Activated naive CD8-positive, alpha-beta T cell treated with anti-CD3 and anti-CD28 coated beads, Interleukin-2, amount 50 U/mL, for 24 hours (primary cell): ENCODE results near the gene CYB561D1.
"Not testable (repeated sequence)": the region's sequence is repeated elsewhere in the genome, so short reads cannot be mapped to it uniquely, and the experiment has no call there.

Experiments used
- ATAC-seq: fragments of 150-1000 bp; cut with Tn5 transposase; one replicate; pipeline ENCODE4 v1.10.0; 2021
- DNase-seq: peaks from one replicate; pipeline ENCODE4 v3.0.0; 2021
- H3K27ac Mint-ChIP-seq: one replicate; pipeline ENCODE4 v1.8.0; 2021; ENCODE audit warnings: mild to moderate bottlenecking, mixed read lengths
- H3K27me3 Mint-ChIP-seq: one replicate; pipeline ENCODE4 v1.8.0; 2021; ENCODE audit warnings: mixed read lengths
- H3K36me3 Mint-ChIP-seq: one replicate; pipeline ENCODE4 v1.8.0; 2021; ENCODE audit warnings: low read depth, mixed read lengths
- H3K4me1 Mint-ChIP-seq: one replicate; pipeline ENCODE4 v1.8.0; 2021; ENCODE audit warnings: mixed read lengths
- H3K4me3 Mint-ChIP-seq: one replicate; pipeline ENCODE4 v1.8.0; 2021; ENCODE audit warnings: mild to moderate bottlenecking, moderate library complexity, mixed read lengths
- H3K9me3 Mint-ChIP-seq: one replicate; pipeline ENCODE4 v1.8.0; 2021; ENCODE audit warnings: mixed read lengths

Gene CYB561D1

GRCh38 chr1:109493805-109494539, at the start of gene CYB561D1:
CYB561D1 (plus strand) TSS chr1:109494094; CDS start chr1:109494140, 46 bp downstream.
- Mint-ChIP-seq H3K4me3 (peak within 1 kb of the TSS; percentile 95), H3K9me3 (no peaks in the 10 kb centered on the region), H3K27ac (peak within 1 kb of the TSS; percentile 85), H3K4me1 (peaks cover 42% of the 10 kb centered on the region), H3K36me3 (peaks cover 7% of the 10 kb centered on the region), H3K27me3 (no peaks in the 10 kb centered on the region)
- peak; percentile 94 for DNase-seq
- peak; percentile 83 for ATAC-seq

GRCh38 chr1:109444346-109444745, 49.5 kb upstream of the CYB561D1 start:
- ATAC-seq (no peak), DNase-seq (no peak)
- Mint-ChIP-seq H3K9me3 (no peaks in the 10 kb centered on the region), H3K4me1 (no peaks in the 10 kb centered on the region), H3K36me3 (no peaks in the 10 kb centered on the region), H3K27me3 (peaks cover 27% of the 10 kb centered on the region), H3K4me3 (no peak overlapping the region), H3K27ac (no peak overlapping the region)

GRCh38 chr1:109445949-109446695, 47.8 kb upstream of the CYB561D1 start:
- not testable (repeated sequence) for DNase-seq, ATAC-seq, H3K4me3 Mint-ChIP-seq, H3K4me1 Mint-ChIP-seq, H3K36me3 Mint-ChIP-seq, H3K27ac Mint-ChIP-seq, H3K9me3 Mint-ChIP-seq
- H3K27me3 Mint-ChIP-seq, result peaks cover 37% of the 10 kb centered on the region

GRCh38 chr1:109447524-109447923, 46.4 kb upstream of the CYB561D1 start:
- no peaks in the 10 kb centered on the region for H3K9me3 Mint-ChIP-seq
- peaks cover 40% of the 10 kb centered on the region for H3K27me3 Mint-ChIP-seq
- DNase-seq (no peak), ATAC-seq (no peak)
- H3K27ac Mint-ChIP-seq, result no peak overlapping the region
- H3K4me3 Mint-ChIP-seq, result no peak overlapping the region
- H3K36me3 Mint-ChIP-seq, result no peaks in the 10 kb centered on the region
- no peaks in the 10 kb centered on the region for H3K4me1 Mint-ChIP-seq

- no peaks in the 10 kb centered on the region for H3K4me1 Mint-ChIP-seq
- H3K27me3 Mint-ChIP-seq, result peaks cover 36% of the 10 kb centered on the region
- peaks cover 10% of the 10 kb centered on the region for H3K36me3 Mint-ChIP-seq
- ATAC-seq, result no peak
- no peak overlapping the region for H3K4me3 Mint-ChIP-seq
- H3K27ac Mint-ChIP-seq, result no peak overlapping the region
- H3K9me3 Mint-ChIP-seq, result peaks cover 24% of the 10 kb centered on the region
- DNase-seq, result no peak
These were observed 39.3 kb upstream of the CYB561D1 start for GRCh38 chr1:109454497-109455133.

- H3K27ac Mint-ChIP-seq, result no peak overlapping the region
- ATAC-seq, result no peak
- no peak overlapping the region for H3K4me3 Mint-ChIP-seq
- peaks cover 24% of the 10 kb centered on the region for H3K9me3 Mint-ChIP-seq
- peaks cover 45% of the 10 kb centered on the region for H3K27me3 Mint-ChIP-seq
- no peak for DNase-seq
- H3K36me3 Mint-ChIP-seq, result peaks cover 10% of the 10 kb centered on the region
- H3K4me1 Mint-ChIP-seq, result no peaks in the 10 kb centered on the region
These were observed 36.1 kb upstream of the CYB561D1 start for GRCh38 chr1:109457819-109458218.

- H3K27me3 Mint-ChIP-seq, result peaks cover 83% of the 10 kb centered on the region
- H3K9me3 Mint-ChIP-seq, result no peaks in the 10 kb centered on the region
- ATAC-seq (no peak), DNase-seq (no peak)
- H3K4me3 Mint-ChIP-seq, result peak overlapping the region; percentile 68
- H3K36me3 Mint-ChIP-seq, result peaks cover 2% of the 10 kb centered on the region
- no peak overlapping the region for H3K27ac Mint-ChIP-seq
- peaks cover 5% of the 10 kb centered on the region for H3K4me1 Mint-ChIP-seq
These were observed 27.8 kb upstream of the CYB561D1 start for GRCh38 chr1:109466125-109466451.

GRCh38 chr1:109466452-109467300, 27.2 kb upstream of the CYB561D1 start, which contains the start of gene SYPL2:
SYPL2 (plus strand) TSS chr1:109466546; CDS start chr1:109466844, 298 bp downstream.
- ATAC-seq, result peak; percentile 28
- Mint-ChIP-seq H3K9me3 (no peaks in the 10 kb centered on the region), H3K27ac (no peak within 1 kb of the TSS), H3K4me3 (peak within 1 kb of the TSS; percentile 68), H3K27me3 (peaks cover 83% of the 10 kb centered on the region), H3K4me1 (peaks cover 5% of the 10 kb centered on the region), H3K36me3 (peaks cover 2% of the 10 kb centered on the region)
- no peak for DNase-seq

GRCh38 chr1:109467301-109467777, 26.6 kb upstream of the CYB561D1 start:
- no peak for ATAC-seq
- H3K4me3 Mint-ChIP-seq, result peak overlapping the region; percentile 49

GRCh38 chr1:109468061-109468460, 25.8 kb upstream of the CYB561D1 start:
- DNase-seq (no peak), ATAC-seq (no peak)
- Mint-ChIP-seq H3K27me3 (peaks cover 74% of the 10 kb centered on the region), H3K9me3 (no peaks in the 10 kb centered on the region), H3K4me1 (peaks cover 5% of the 10 kb centered on the region), H3K4me3 (no peak overlapping the region), H3K27ac (no peak overlapping the region), H3K36me3 (peaks cover 2% of the 10 kb centered on the region)

More at GRCh38 chr1:109467301-109467777, 26.6 kb upstream of the CYB561D1 start:
- no peak for DNase-seq
- Mint-ChIP-seq H3K27me3 (peaks cover 77% of the 10 kb centered on the region), H3K27ac (no peak overlapping the region), H3K9me3 (no peaks in the 10 kb centered on the region), H3K4me1 (peaks cover 5% of the 10 kb centered on the region), H3K36me3 (peaks cover 2% of the 10 kb centered on the region)

- no peak for ATAC-seq
- H3K4me3 Mint-ChIP-seq, result no peak overlapping the region
These were observed 25.0 kb upstream of the CYB561D1 start for GRCh38 chr1:109468903-109469302.

GRCh38 chr1:109470245-109470644, 23.6 kb upstream of the CYB561D1 start:
- Mint-ChIP-seq H3K9me3 (no peaks in the 10 kb centered on the region), H3K27ac (no peak overlapping the region), H3K27me3 (peaks cover 60% of the 10 kb centered on the region), H3K4me3 (no peak overlapping the region), H3K36me3 (peaks cover 2% of the 10 kb centered on the region), H3K4me1 (peaks cover 5% of the 10 kb centered on the region)
- no peak for ATAC-seq
- no peak for DNase-seq

More at GRCh38 chr1:109468903-109469302, 25.0 kb upstream of the CYB561D1 start:
- Mint-ChIP-seq H3K27ac (no peak overlapping the region), H3K4me1 (peaks cover 5% of the 10 kb centered on the region), H3K27me3 (peaks cover 70% of the 10 kb centered on the region), H3K9me3 (no peaks in the 10 kb centered on the region), H3K36me3 (peaks cover 2% of the 10 kb centered on the region)
- DNase-seq, result no peak

- H3K4me1 Mint-ChIP-seq, result no peaks in the 10 kb centered on the region
- DNase-seq, result no peak
- ATAC-seq, result no peak
- H3K4me3 Mint-ChIP-seq, result no peak overlapping the region
- no peaks in the 10 kb centered on the region for H3K36me3 Mint-ChIP-seq
- no peaks in the 10 kb centered on the region for H3K9me3 Mint-ChIP-seq
- no peak overlapping the region for H3K27ac Mint-ChIP-seq
- H3K27me3 Mint-ChIP-seq, result peaks cover 57% of the 10 kb centered on the region
These were observed 21.1 kb upstream of the CYB561D1 start for GRCh38 chr1:109472779-109473178.
